Uterus (tissue), 4 donors: ENCODE data around the gene TARBP2. TPM values are rescaled to one million over a fixed set of nuclear protein-coding genes. Genes with fewer than 3 reads are reported as not detected.

ENCODE experiments used
- DNase-seq, 2 donors: peaks; one replicate each; pipeline ENCODE4 v3.0.0-alpha.2; 2019 to 2020
- H3K27ac ChIP-seq, 2 donors: fragments of 200-600 bp; sonication (generic); 1 replicate in 1 of 2; 2 replicates in 1 of 2; pipeline ENCODE4 v1.5.1; 2016 to 2018
- H3K27me3 ChIP-seq, 2 donors: fragments of 200-600 bp; sonication (generic); one replicate each; pipeline ENCODE4 v1.5.1; 2018 to 2019; ENCODE audit warnings: control low read depth in 1 of 2
- H3K36me3 ChIP-seq, 2 donors: fragments of 200-600 bp; sonication (generic); one replicate each; pipeline ENCODE4 v1.5.1; 2019; ENCODE audit warnings: control low read depth in 1 of 2
- H3K4me1 ChIP-seq, 2 donors: fragments of 200-600 bp; sonication (generic); one replicate each; pipeline ENCODE4 v1.5.1; 2018 to 2019; ENCODE audit warnings: control low read depth in 1 of 2
- H3K4me3 ChIP-seq, 2 donors: fragments of 200-600 bp; sonication (generic); 1 replicate in 1 of 2; 2 replicates in 1 of 2; pipeline ENCODE4 v1.5.1; 2018 to 2019; ENCODE audit warnings: mild to moderate bottlenecking in 1 of 2
- H3K9me3 ChIP-seq, 2 donors: fragments of 200-600 bp; sonication (generic); one replicate each; pipeline ENCODE4 v1.5.1; 2019; ENCODE audit warnings: control low read depth in 1 of 2
- POLR2A ChIP-seq, 2 donors: fragments of 450-650 bp; IDR thresholded peaks; one replicate each; pipeline ENCODE4 v1.6.1; 2016; ENCODE audit warnings: antibody characterized with exemption in 2 of 2, mild to moderate bottlenecking in 1 of 2, moderate library complexity in 1 of 2
- intact Hi-C: fragments of 100-400 bp; cut with DNase I; formaldehyde crosslinking; loops from one replicate; pipeline ENCODE4 v1.15.1; 2023; ENCODE audit warnings: low total_unique reads
- total RNA-seq, 4 donors: library from RNA; depleted of rRNA in 3 of 4; stranded (reverse); fragments of >200 nt in 3 of 4; gene quantifications; one replicate each; pipeline versions ENCODE4 v1.1.0 to v1.2.4, GENCODE V29; 2014 to 2023
- TF ChIP-seq, protein P1 (sequence below), 4 experiments: fragments of 200-600 bp in 2 of 4; fragments of 450-650 bp in 2 of 4; sonication (generic) in 2 of 4; IDR thresholded peaks; one replicate each; pipeline ENCODE4 v1.5.1; 2016 to 2019; ENCODE audit warnings: antibody characterized with exemption in 4 of 4, mild to moderate bottlenecking in 2 of 4, moderate library complexity in 1 of 4
- donor health status: DM: yes; HTN: yes; CAD: no.

TARBP2 gene
- total RNA-seq, 4 donors from 2014 or later, result 6.7 to 33.2 (median 19.0) TPM

GRCh38 chr12:53454707-53455106 lies 46.4 kb upstream of the TARBP2 start:
- no peaks in the 10 kb centered on the region for H3K36me3 ChIP-seq
- H3K27ac ChIP-seq, result no peak overlapping the region
- H3K4me1 ChIP-seq, result peaks cover 4 to 12% of the 10 kb centered on the region in 2 donors
- no peaks in the 10 kb centered on the region for H3K9me3 ChIP-seq
- TF ChIP-seq, protein P1, sequence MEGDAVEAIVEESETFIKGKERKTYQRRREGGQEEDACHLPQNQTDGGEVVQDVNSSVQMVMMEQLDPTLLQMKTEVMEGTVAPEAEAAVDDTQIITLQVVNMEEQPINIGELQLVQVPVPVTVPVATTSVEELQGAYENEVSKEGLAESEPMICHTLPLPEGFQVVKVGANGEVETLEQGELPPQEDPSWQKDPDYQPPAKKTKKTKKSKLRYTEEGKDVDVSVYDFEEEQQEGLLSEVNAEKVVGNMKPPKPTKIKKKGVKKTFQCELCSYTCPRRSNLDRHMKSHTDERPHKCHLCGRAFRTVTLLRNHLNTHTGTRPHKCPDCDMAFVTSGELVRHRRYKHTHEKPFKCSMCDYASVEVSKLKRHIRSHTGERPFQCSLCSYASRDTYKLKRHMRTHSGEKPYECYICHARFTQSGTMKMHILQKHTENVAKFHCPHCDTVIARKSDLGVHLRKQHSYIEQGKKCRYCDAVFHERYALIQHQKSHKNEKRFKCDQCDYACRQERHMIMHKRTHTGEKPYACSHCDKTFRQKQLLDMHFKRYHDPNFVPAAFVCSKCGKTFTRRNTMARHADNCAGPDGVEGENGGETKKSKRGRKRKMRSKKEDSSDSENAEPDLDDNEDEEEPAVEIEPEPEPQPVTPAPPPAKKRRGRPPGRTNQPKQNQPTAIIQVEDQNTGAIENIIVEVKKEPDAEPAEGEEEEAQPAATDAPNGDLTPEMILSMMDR (IDR thresholded peaks at IDR 0.05), result no peak
- TF ChIP-seq POLR2A (IDR thresholded peaks at IDR 0.05), result no peak
- intact Hi-C loops, result loop anchor here (10.0 kb wide), 1 partner anchor 50 kb away; the partner anchor contains the start of genes NPFF and TARBP2
- no peak overlapping the region for H3K4me3 ChIP-seq
- no peaks in the 10 kb centered on the region for H3K27me3 ChIP-seq
- no peak for DNase-seq

DNA sequence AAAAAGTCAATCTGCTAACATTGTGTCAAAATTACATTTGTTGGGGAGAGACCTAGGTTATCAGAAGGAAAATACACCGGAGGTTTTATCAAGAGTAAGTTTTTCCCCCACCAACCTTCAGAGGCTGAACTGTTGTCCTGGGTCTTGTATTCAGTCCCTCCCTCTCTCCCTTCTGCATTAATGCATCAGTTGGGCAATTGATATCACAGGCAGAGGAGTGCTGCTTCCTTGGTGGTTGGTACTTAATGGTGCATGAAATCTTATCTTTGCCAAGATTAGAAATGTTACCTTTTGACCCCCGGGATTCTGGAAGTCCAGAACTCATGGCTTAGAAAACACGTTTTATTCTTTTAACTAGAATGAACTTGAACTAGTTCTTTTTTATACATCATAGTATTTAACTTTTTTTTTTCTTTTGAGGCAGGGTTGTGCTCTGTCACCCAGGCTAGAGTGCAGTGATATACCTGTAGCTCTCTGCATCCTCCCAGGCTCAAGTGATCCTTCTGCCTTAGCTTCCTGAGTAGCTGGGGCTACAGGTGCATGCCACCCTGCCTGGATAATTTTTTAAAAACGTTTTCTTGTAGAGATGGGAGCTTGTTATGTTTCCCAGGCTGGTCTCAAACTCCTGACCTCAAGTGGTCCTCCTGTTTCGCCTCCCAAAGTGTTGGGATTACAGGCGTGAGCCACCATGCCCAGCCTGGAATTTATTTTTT lies 44.3 kb upstream of the TARBP2 start:
- Histone ChIP-seq H3K36me3 (no peaks in the 10 kb centered on the region), H3K9me3 (no peaks in the 10 kb centered on the region), H3K4me3 (no peak overlapping the region), H3K27me3 (no peaks in the 10 kb centered on the region), H3K27ac (no peak overlapping the region), H3K4me1 (peaks cover 4 to 12% of the 10 kb centered on the region in 2 donors)
- DNase-seq, result no peak
- intact Hi-C loops, result loop anchor here (10.0 kb wide), 1 partner anchor 48 kb away; the partner anchor contains the start of genes NPFF and TARBP2
- TF ChIP-seq, protein P1 (IDR thresholded peaks at IDR 0.05), result no peak
- no peak for TF ChIP-seq POLR2A (IDR thresholded peaks at IDR 0.05)

GRCh38 chr12:53459097-53459496 lies 42.0 kb upstream of the TARBP2 start:
- Histone ChIP-seq H3K9me3 (no peaks in the 10 kb centered on the region), H3K4me3 (no peak overlapping the region), H3K36me3 (no peaks in the 10 kb centered on the region), H3K27ac (no peak overlapping the region), H3K4me1 (peaks cover 0 to 2% of the 10 kb centered on the region in 2 donors), H3K27me3 (no peaks in the 10 kb centered on the region)
- no peak for TF ChIP-seq POLR2A (IDR thresholded peaks at IDR 0.05)
- TF ChIP-seq, protein P1 (IDR thresholded peaks at IDR 0.05), result no peak
- intact Hi-C loops, result loop anchor here (10.0 kb wide), 1 partner anchor 46 kb away; the partner anchor contains the start of genes NPFF and TARBP2
- DNase-seq, result no peak

DNA sequence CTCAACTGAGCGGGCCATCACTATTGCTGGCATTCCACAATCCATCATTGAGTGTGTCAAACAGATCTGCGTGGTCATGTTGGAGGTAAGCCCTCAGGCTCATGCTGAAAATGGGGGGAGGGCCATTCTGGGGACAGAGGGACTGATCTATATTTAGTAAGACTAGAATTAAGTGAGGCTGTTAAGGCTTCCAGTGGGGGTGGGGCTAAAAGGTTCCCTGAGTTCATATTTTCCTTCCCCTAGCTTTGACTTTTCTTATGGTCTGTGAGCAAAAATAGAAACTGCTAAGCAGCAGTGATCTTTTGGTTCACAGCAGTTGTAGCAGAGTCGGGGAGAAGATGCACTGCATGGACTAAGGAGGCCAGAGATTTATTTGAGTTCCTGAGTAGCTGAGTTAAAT lies 40.0 kb upstream of the TARBP2 start:
- no peak overlapping the region for H3K27ac ChIP-seq
- DNase-seq, result no peak
- no peaks in the 10 kb centered on the region for H3K4me1 ChIP-seq
- no peaks in the 10 kb centered on the region for H3K36me3 ChIP-seq
- intact Hi-C loops, result no loop called here
- no peak overlapping the region for H3K4me3 ChIP-seq
- H3K9me3 ChIP-seq, result no peaks in the 10 kb centered on the region
- no peaks in the 10 kb centered on the region for H3K27me3 ChIP-seq
- no peak for TF ChIP-seq POLR2A (IDR thresholded peaks at IDR 0.05)
- TF ChIP-seq, protein P1 (IDR thresholded peaks at IDR 0.05), result no peak

- Histone ChIP-seq H3K36me3 (no peaks in the 10 kb centered on the region), H3K27ac (no peak overlapping the region), H3K4me1 (no peaks in the 10 kb centered on the region), H3K4me3 (no peak overlapping the region), H3K9me3 (no peaks in the 10 kb centered on the region), H3K27me3 (no peaks in the 10 kb centered on the region)
- DNase-seq, result no peak
- no peak for TF ChIP-seq POLR2A (IDR thresholded peaks at IDR 0.05)
- TF ChIP-seq, protein P1 (IDR thresholded peaks at IDR 0.05), result no peak
- intact Hi-C loops, result no loop called here
Observed at GRCh38 chr12:53461591-53461990, 39.5 kb upstream of the TARBP2 start.
